Measurements from ENCODE around the gene TXNIP. TPM values are rescaled to one million over a fixed set of nuclear protein-coding genes. Genes with fewer than 3 reads are reported as not detected.

TXNIP gene
- total and polyA plus RNA-seq, 4 experiments from 2014 or later = 933 to 4,310 (median 2,630) TPM

DNA sequence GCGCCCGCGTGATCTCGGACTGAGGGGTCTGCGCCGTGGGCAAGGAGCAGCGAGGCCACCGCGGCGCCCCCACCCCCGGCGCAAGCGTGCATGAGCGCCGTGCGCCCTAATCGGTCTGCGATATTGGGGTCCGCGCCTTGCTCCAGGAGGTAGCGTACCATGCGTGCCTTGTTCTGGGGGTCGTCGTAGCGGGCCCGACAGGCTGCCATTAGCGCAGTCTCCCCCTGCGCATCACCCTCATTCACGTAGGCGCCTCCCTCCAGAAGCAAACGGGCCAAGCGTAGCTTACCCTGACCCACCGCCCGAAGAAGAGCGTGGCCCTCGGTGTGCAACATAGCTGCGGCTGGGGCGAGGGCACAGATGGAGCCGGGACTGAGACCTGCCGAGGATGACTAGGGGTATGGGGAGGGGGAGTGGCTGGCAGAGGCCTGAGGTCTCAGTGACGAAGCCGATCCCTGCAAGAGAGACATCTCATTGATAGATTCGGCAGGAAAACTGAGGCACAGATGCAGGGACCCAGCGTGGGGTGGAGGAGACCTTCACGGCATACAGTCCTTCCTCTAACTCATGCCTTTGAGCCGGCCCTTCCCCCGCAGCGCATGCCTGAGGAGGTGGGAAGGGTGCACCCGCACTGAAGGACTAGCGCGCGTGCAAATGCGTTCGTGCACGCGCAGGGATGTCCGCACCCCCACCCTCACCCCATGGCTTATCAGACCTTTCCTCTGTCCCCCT lies 34.8 kb downstream of the TXNIP start:
- POLR2A ChIA-PET (ENCODE audit: partially characterized antibody) = interaction anchor here (1.1 to 17.4 kb wide), 9 partner anchors 9 to 103 kb away, joined by 3 to 444 read pairs (median 54); partner anchors contain the start of genes PEX11B, PIAS3, RBM8A and TXNIP
- H3K27ac ChIP-seq (ENCODE audit: low read depth, low read length) = peak overlapping the region; percentile 71

DNA sequence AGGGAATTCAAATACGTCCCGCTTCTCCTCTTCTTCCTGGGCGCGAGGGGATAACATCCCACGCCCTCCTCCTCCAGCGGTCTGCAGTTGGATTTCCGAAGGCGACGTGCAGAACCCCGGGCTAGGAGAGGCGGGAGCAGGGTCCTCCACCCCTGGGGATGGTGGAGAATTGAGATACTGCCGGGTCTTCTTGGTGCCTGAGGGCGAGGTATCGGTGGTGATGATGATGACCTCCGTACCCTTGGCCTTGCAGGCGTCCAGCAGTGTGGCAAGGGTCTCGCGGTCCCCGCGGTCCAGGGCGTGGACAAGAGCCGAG lies 35.3 kb downstream of the TXNIP start:
- no peaks in the 10 kb centered on the region for H3K9me3 Mint-ChIP-seq
- Histone ChIP-seq H3K4me1 (ENCODE audit: insufficient read depth, low read length) (peaks cover 66% of the 10 kb centered on the region), H3K27ac (ENCODE audit: low read depth, low read length) (peak overlapping the region; percentile 71), H3K4me3 (ENCODE audit: low read length in 2 of 2) (peak overlapping the region; percentile 44 to 85), H3K9me3 (ENCODE audit: control insufficient read depth in 1 of 2, low read length in 2 of 2) (no peaks in the 10 kb centered on the region), H3K27me3 (ENCODE audit: insufficient read depth, low read length) (no peaks in the 10 kb centered on the region), H3K36me3 (ENCODE audit: insufficient read depth, low read length) (no peaks in the 10 kb centered on the region)
- H3K36me3 Mint-ChIP-seq = peaks cover 0 to 24% of the 10 kb centered on the region in 2 donors
- peaks cover 48 to 88% (median 56%) of the 10 kb centered on the region in 4 donors for H3K4me1 Mint-ChIP-seq
- H3K4me3 Mint-ChIP-seq = peak overlapping the region; percentile 88 to 97 (median 94)
- H3K27me3 Mint-ChIP-seq = no peaks in the 10 kb centered on the region
- POLR2A ChIA-PET (ENCODE audit: partially characterized antibody) = interaction anchor here (0.7 to 17.4 kb wide), 7 partner anchors 11 to 103 kb away, joined by 3 to 444 read pairs (median 9); partner anchors contain the start of genes PIAS3, RBM8A and TXNIP
- CTCF ChIA-PET (ENCODE audit: partially characterized antibody) = interaction anchor here (9.4 kb wide), 1 partner anchor 18 kb away, joined by 98 read pairs; no protein-coding TSS in a partner anchor
- DNase-seq = no peak
- H3K27ac Mint-ChIP-seq = peak overlapping the region; percentile 86 to 95 (median 89)
- intact Hi-C loops (cut with micrococcal nuclease) = loop anchor here (5.0 kb wide), 1 partner anchor 36 kb away; the partner anchor contains the start of gene TXNIP

More for the DNA sequence above, 34.8 kb downstream of the TXNIP start:
- H3K36me3 Mint-ChIP-seq = peaks cover 0 to 24% of the 10 kb centered on the region in 2 donors
- H3K36me3 ChIP-seq (ENCODE audit: insufficient read depth, low read length) = no peaks in the 10 kb centered on the region
- no peaks in the 10 kb centered on the region for H3K9me3 ChIP-seq (ENCODE audit: control insufficient read depth in 1 of 2, low read length in 2 of 2)
- DNase-seq = peak in 4 of 5 donors; percentile 35 to 63 (median 41)
- H3K27me3 Mint-ChIP-seq = no peaks in the 10 kb centered on the region
- CTCF ChIA-PET (ENCODE audit: partially characterized antibody) = interaction anchor here (3.5 to 9.4 kb wide), 4 partner anchors 17 to 115 kb away, joined by 26 to 98 read pairs (median 36); partner anchors contain the start of genes NUDT17 and RBM8A
- peak overlapping the region; percentile 86 to 94 (median 91) for H3K27ac Mint-ChIP-seq
- H3K9me3 Mint-ChIP-seq = no peaks in the 10 kb centered on the region
- H3K4me3 ChIP-seq (ENCODE audit: low read length in 2 of 2) = peak overlapping the region; percentile 44 to 85
- intact Hi-C loops (cut with micrococcal nuclease) = loop anchor here (5.0 kb wide), 1 partner anchor 36 kb away; the partner anchor contains the start of gene TXNIP
- peaks cover 64% of the 10 kb centered on the region for H3K4me1 ChIP-seq (ENCODE audit: insufficient read depth, low read length)
- peak overlapping the region; percentile 88 to 97 (median 94) for H3K4me3 Mint-ChIP-seq
- H3K27me3 ChIP-seq (ENCODE audit: insufficient read depth, low read length) = no peaks in the 10 kb centered on the region
- H3K4me1 Mint-ChIP-seq = peaks cover 47 to 83% (median 54%) of the 10 kb centered on the region in 4 donors

- CTCF ChIA-PET (ENCODE audit: partially characterized antibody) = no interaction called here
- peak overlapping the region; percentile 71 for H3K27ac ChIP-seq (ENCODE audit: low read depth, low read length)
Measured at GRCh38 chr1:145960468-145961108, 35.8 kb downstream of the TXNIP start.

DNA sequence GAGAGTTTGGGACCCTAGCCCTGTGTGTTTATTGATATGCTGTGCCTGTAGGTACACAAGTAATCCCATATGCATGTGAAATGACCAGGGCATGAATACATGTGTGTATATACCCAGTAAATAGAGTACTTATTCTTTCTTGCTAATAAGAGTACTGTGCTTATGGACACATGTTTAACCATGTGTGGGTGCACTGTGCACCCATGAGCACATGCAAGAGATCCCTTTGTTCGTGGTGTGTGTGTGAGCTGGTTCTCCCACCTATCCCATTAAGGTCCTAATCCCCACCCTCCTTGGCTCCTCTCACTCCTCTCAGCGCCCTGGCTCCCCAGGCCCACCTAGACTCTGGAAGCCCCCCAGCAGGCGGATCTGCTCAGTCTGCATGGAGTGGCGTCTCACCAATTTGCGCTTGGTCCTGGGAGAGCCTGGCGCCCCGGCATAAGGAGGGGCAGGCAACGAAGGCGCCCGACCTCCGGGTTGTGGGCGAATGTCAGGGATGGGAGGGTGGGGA lies 36.4 kb downstream of the TXNIP start:
- peak overlapping the region in 1 of 2 donors; percentile 85 for H3K4me3 ChIP-seq (ENCODE audit: low read length in 2 of 2)
- no peaks in the 10 kb centered on the region for H3K36me3 ChIP-seq (ENCODE audit: insufficient read depth, low read length)
- H3K4me1 Mint-ChIP-seq = peaks cover 54 to 91% (median 63%) of the 10 kb centered on the region in 4 donors
- peak overlapping the region; percentile 71 for H3K27ac ChIP-seq (ENCODE audit: low read depth, low read length)
- POLR2A ChIA-PET (ENCODE audit: partially characterized antibody) = interaction anchor here (1.2 to 17.4 kb wide), 4 partner anchors 19 to 102 kb away, joined by 4 to 444 read pairs (median 286); partner anchors contain the start of genes RBM8A and TXNIP
- intact Hi-C loops (cut with micrococcal nuclease) = loop anchor here (2.0 to 5.0 kb wide), 3 partner anchors 17 to 43 kb away; partner anchors contain the start of genes PEX11B and TXNIP
- DNase-seq = no peak
- no peaks in the 10 kb centered on the region for H3K27me3 ChIP-seq (ENCODE audit: insufficient read depth, low read length)
- peak overlapping the region; percentile 59 to 97 (median 84) for H3K4me3 Mint-ChIP-seq
- no peaks in the 10 kb centered on the region for H3K9me3 ChIP-seq (ENCODE audit: control insufficient read depth in 1 of 2, low read length in 2 of 2)
- H3K27me3 Mint-ChIP-seq = no peaks in the 10 kb centered on the region
- CTCF ChIA-PET (ENCODE audit: partially characterized antibody) = interaction anchor here (0.9 to 3.5 kb wide), 2 partner anchors 19 to 104 kb away, joined by 3 to 30 read pairs; no protein-coding TSS in a partner anchor
- peaks cover 67% of the 10 kb centered on the region for H3K4me1 ChIP-seq (ENCODE audit: insufficient read depth, low read length)
- H3K36me3 Mint-ChIP-seq = peaks cover 0 to 22% of the 10 kb centered on the region in 2 donors
- H3K9me3 Mint-ChIP-seq = no peaks in the 10 kb centered on the region
- peak overlapping the region; percentile 71 to 95 (median 89) for H3K27ac Mint-ChIP-seq

More at GRCh38 chr1:145960468-145961108, 35.8 kb downstream of the TXNIP start:
- Histone ChIP-seq H3K4me1 (ENCODE audit: insufficient read depth, low read length) (peaks cover 67% of the 10 kb centered on the region), H3K27me3 (ENCODE audit: insufficient read depth, low read length) (no peaks in the 10 kb centered on the region), H3K4me3 (ENCODE audit: low read length in 2 of 2) (peak overlapping the region; percentile 44 to 85), H3K9me3 (ENCODE audit: control insufficient read depth in 1 of 2, low read length in 2 of 2) (no peaks in the 10 kb centered on the region), H3K36me3 (ENCODE audit: insufficient read depth, low read length) (no peaks in the 10 kb centered on the region)
- peak overlapping the region; percentile 82 to 95 (median 89) for H3K27ac Mint-ChIP-seq
- peak in 3 of 5 donors; percentile 37 to 67 (median 44) for DNase-seq
- peak overlapping the region; percentile 88 to 97 (median 94) for H3K4me3 Mint-ChIP-seq
- H3K9me3 Mint-ChIP-seq = no peaks in the 10 kb centered on the region
- POLR2A ChIA-PET (ENCODE audit: partially characterized antibody) = interaction anchor here (0.7 to 17.4 kb wide), 5 partner anchors 11 to 76 kb away, joined by 3 to 444 read pairs (median 203); partner anchors contain the start of genes RBM8A and TXNIP
- H3K36me3 Mint-ChIP-seq = peaks cover 0 to 24% of the 10 kb centered on the region in 2 donors
- intact Hi-C loops (cut with micrococcal nuclease) = loop anchor here (5.0 kb wide), 1 partner anchor 37 kb away; the partner anchor contains the start of gene TXNIP
- peaks cover 52 to 91% (median 61%) of the 10 kb centered on the region in 4 donors for H3K4me1 Mint-ChIP-seq
- no peaks in the 10 kb centered on the region for H3K27me3 Mint-ChIP-seq

DNA sequence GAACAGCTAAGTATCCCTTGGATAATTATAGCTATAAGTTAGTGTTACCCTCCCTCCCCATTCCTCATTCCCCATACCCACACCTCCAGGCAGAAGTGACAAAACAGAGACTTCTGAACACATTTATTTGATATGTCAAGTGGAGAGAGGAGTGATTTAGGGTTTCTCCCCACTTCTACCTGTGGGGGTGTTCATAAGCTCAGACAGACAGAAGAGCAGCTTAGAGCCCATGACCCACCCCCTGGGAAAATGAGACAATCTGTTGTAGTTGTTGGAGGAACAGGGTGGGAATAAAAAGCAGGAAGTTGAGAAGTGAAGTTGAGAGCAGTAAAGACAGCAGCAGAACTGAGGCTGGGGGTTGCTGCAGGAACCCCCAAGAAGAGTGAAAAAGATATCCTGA lies 37.0 kb downstream of the TXNIP start:
- Mint-ChIP-seq H3K27ac (peak overlapping the region; percentile 71 to 95 (median 89)), H3K4me1 (peaks cover 59 to 91% (median 67%) of the 10 kb centered on the region in 4 donors), H3K4me3 (peak overlapping the region; percentile 59 to 97 (median 84)), H3K36me3 (peaks cover 0 to 19% of the 10 kb centered on the region in 2 donors), H3K27me3 (no peaks in the 10 kb centered on the region), H3K9me3 (no peaks in the 10 kb centered on the region)
- POLR2A ChIA-PET (ENCODE audit: partially characterized antibody) = interaction anchor here (0.8 to 17.4 kb wide), 8 partner anchors 19 to 101 kb away, joined by 3 to 444 read pairs (median 30); partner anchors contain the start of genes PEX11B, RBM8A and TXNIP
- CTCF ChIA-PET (ENCODE audit: partially characterized antibody) = interaction anchor here (0.9 to 3.5 kb wide), 6 partner anchors 14 to 103 kb away, joined by 3 to 30 read pairs (median 6); partner anchors contain the start of gene RBM8A
- no peak overlapping the region for H3K4me3 ChIP-seq (ENCODE audit: low read length in 2 of 2)
- H3K36me3 ChIP-seq (ENCODE audit: insufficient read depth, low read length) = no peaks in the 10 kb centered on the region
- H3K27me3 ChIP-seq (ENCODE audit: insufficient read depth, low read length) = no peaks in the 10 kb centered on the region
- DNase-seq = no peak
- no peak overlapping the region for H3K27ac ChIP-seq (ENCODE audit: low read depth, low read length)
- intact Hi-C loops (cut with micrococcal nuclease) = loop anchor here (2.0 to 5.0 kb wide), 2 partner anchors 17 to 42 kb away; partner anchors contain the start of gene PEX11B
- H3K4me1 ChIP-seq (ENCODE audit: insufficient read depth, low read length) = peaks cover 70% of the 10 kb centered on the region
- H3K9me3 ChIP-seq (ENCODE audit: control insufficient read depth in 1 of 2, low read length in 2 of 2) = no peaks in the 10 kb centered on the region

DNA sequence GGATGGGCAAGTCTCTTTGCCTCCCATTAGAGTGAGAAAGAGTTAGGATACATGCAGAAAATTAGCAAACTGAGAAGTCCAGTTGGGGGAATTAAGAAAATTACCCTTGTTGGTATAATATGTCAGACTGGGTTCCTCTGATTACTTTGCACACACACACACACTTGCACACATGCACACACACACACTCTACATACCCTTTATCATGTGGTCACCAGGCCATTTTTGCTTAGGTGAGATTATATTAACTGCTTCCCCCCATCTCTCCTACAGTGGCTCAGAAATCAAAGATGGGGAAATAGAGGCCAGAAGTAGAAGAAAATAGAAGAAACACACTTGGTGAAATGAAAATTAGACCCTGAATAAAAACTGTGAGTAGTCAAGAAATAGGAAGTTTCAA lies 37.6 kb downstream of the TXNIP start:
- intact Hi-C loops (cut with micrococcal nuclease) = loop anchor here (2.0 to 5.0 kb wide), 2 partner anchors 18 to 41 kb away; partner anchors contain the start of gene PEX11B
- peaks cover 59 to 91% (median 68%) of the 10 kb centered on the region in 4 donors for H3K4me1 Mint-ChIP-seq
- Histone ChIP-seq H3K4me1 (ENCODE audit: insufficient read depth, low read length) (peaks cover 70% of the 10 kb centered on the region), H3K4me3 (ENCODE audit: low read length in 2 of 2) (no peak overlapping the region), H3K36me3 (ENCODE audit: insufficient read depth, low read length) (no peaks in the 10 kb centered on the region), H3K27ac (ENCODE audit: low read depth, low read length) (peak overlapping the region; percentile 81), H3K27me3 (ENCODE audit: insufficient read depth, low read length) (no peaks in the 10 kb centered on the region), H3K9me3 (ENCODE audit: control insufficient read depth in 1 of 2, low read length in 2 of 2) (no peaks in the 10 kb centered on the region)
- H3K36me3 Mint-ChIP-seq = peaks cover 0 to 17% of the 10 kb centered on the region in 2 donors
- peak overlapping the region in 6 of 8 donors; percentile 6 to 99 (median 82) for H3K4me3 Mint-ChIP-seq
- no peak for DNase-seq
- ChIA-PET CTCF (ENCODE audit: partially characterized antibody) (interaction anchor here (0.6 to 3.5 kb wide), 11 partner anchors 14 to 76 kb away, joined by 3 to 30 read pairs (median 5); partner anchors contain the start of genes ITGA10 and RBM8A), POLR2A (ENCODE audit: partially characterized antibody) (interaction anchor here (0.8 to 17.4 kb wide), 15 partner anchors 8 to 113 kb away, joined by 3 to 444 read pairs (median 7); partner anchors contain the start of genes NUDT17, PEX11B, RBM8A and TXNIP)
- H3K27ac Mint-ChIP-seq = peak overlapping the region; percentile 74 to 97 (median 92)
- no peaks in the 10 kb centered on the region for H3K9me3 Mint-ChIP-seq
- H3K27me3 Mint-ChIP-seq = no peaks in the 10 kb centered on the region

Measured in CD4-positive, alpha-beta memory T cell (primary cell).